ENCODE results near the gene PLXDC1. TPM values are rescaled to one million over a fixed set of nuclear protein-coding genes. Genes with fewer than 3 reads are reported as not detected.

Gene PLXDC1
- total RNA-seq, 1 experiment from 2014 or later = 2.0 TPM

GRCh38 chr17:39169518-39169917 lies 18.1 kb upstream of the PLXDC1 start:
- H3K4ac ChIP-seq (ENCODE audit: low read depth, low read length) = no peak overlapping the region
- H3K18ac ChIP-seq (ENCODE audit: insufficient read length, low read depth, low read length) = no peak overlapping the region
- no peak overlapping the region for H4K5ac ChIP-seq (ENCODE audit: insufficient read length, low read depth, low read length)
- no peaks in the 10 kb centered on the region for H3K9me3 ChIP-seq (ENCODE audit: control insufficient read depth, low read depth, low read length)
- H2BK15ac ChIP-seq (ENCODE audit: low read depth, low read length) = no peak overlapping the region
- H3K9ac ChIP-seq (ENCODE audit: extremely low read depth, insufficient read length, low read length) = no peak overlapping the region
- no peak for DNase-seq
- Mint-ChIP-seq H3K27ac (no peak overlapping the region), H3K4me1 (peaks cover 36 to 45% of the 10 kb centered on the region in 2 experiments), H3K9me3 (peaks cover 4 to 8% of the 10 kb centered on the region in 2 experiments; a peak in 4 of 5 replicates), H3K36me3 (ENCODE audit: insufficient read depth in 1 of 3, low read depth in 3 of 3) (peaks cover 3 to 8% (median 7%) of the 10 kb centered on the region in 3 experiments; a peak in 5 of 7 replicates), H3K27me3 (ENCODE audit: low read depth) (peaks cover 39% of the 10 kb centered on the region), H3K4me3 (no peak overlapping the region)
- H3T11ph ChIP-seq (ENCODE audit: low read length) = no peak overlapping the region
- no peaks in the 10 kb centered on the region; the same call in 1 of the 2 replicates for H3K4me1 ChIP-seq (ENCODE audit: insufficient read depth, low read length)
- no peak overlapping the region for H3K56ac ChIP-seq (ENCODE audit: insufficient read length, low read depth, low read length)
- no peaks in the 10 kb centered on the region for H3K79me2 ChIP-seq (ENCODE audit: insufficient read depth, low read length)
- peaks cover 9% of the 10 kb centered on the region for H3K23me2 ChIP-seq (ENCODE audit: insufficient read length, low read depth, low read length, poor library complexity, severe bottlenecking)
- no peaks in the 10 kb centered on the region for H4K20me1 ChIP-seq (ENCODE audit: control insufficient read depth, insufficient read depth, insufficient read length)
- no peak overlapping the region for H4K8ac ChIP-seq (replicated peaks; ENCODE audit: insufficient read length, low read depth, low read length)
- H3K4me2 ChIP-seq (ENCODE audit: insufficient read depth, insufficient read length, low read length) = no peak overlapping the region
- H3K23ac ChIP-seq (ENCODE audit: insufficient read length, low read depth, low read length) = no peak overlapping the region
- peaks cover 10% of the 10 kb centered on the region; the same call in 1 of the 2 replicates for H3K27me3 ChIP-seq (ENCODE audit: insufficient read depth, low read length)
- no CpG with 5 or more reads among the region's 3 CpGs for WGBS (ENCODE audit: extremely low coverage, insufficient read length, low lambda C conversion rate)
- no peak overlapping the region for H4K91ac ChIP-seq (ENCODE audit: insufficient read length, low read depth, low read length)
- H3K79me1 ChIP-seq (ENCODE audit: insufficient read depth, low read depth, low read length, poor library complexity, severe bottlenecking) = no peaks in the 10 kb centered on the region
- H2BK5ac ChIP-seq (ENCODE audit: insufficient read length, low read length) = no peak overlapping the region
- no peak overlapping the region for H3K14ac ChIP-seq (ENCODE audit: insufficient read depth, low read length)
- H2BK12ac ChIP-seq (ENCODE audit: insufficient read length, low read depth, low read length) = no peak overlapping the region
- H2AK5ac ChIP-seq (ENCODE audit: insufficient read length, low read length) = no peak overlapping the region
- H2BK20ac ChIP-seq (ENCODE audit: low read depth, low read length, poor library complexity, severe bottlenecking) = no peak overlapping the region
- H2BK120ac ChIP-seq (ENCODE audit: low read depth, low read length, poor library complexity, severe bottlenecking) = no peak overlapping the region
- no peak overlapping the region for H3K27ac ChIP-seq (ENCODE audit: insufficient read length, low read depth, low read length)
- H2AFZ ChIP-seq (ENCODE audit: low read length) = no peak overlapping the region
- TF ChIP-seq, protein P1, sequence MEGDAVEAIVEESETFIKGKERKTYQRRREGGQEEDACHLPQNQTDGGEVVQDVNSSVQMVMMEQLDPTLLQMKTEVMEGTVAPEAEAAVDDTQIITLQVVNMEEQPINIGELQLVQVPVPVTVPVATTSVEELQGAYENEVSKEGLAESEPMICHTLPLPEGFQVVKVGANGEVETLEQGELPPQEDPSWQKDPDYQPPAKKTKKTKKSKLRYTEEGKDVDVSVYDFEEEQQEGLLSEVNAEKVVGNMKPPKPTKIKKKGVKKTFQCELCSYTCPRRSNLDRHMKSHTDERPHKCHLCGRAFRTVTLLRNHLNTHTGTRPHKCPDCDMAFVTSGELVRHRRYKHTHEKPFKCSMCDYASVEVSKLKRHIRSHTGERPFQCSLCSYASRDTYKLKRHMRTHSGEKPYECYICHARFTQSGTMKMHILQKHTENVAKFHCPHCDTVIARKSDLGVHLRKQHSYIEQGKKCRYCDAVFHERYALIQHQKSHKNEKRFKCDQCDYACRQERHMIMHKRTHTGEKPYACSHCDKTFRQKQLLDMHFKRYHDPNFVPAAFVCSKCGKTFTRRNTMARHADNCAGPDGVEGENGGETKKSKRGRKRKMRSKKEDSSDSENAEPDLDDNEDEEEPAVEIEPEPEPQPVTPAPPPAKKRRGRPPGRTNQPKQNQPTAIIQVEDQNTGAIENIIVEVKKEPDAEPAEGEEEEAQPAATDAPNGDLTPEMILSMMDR (conservative IDR thresholded peaks at IDR 0.05) = no peak
